HCT116 (cell line): Measurements from ENCODE around the gene DLK1. TPM values are rescaled to one million over a fixed set of nuclear protein-coding genes. Genes with fewer than 3 reads are reported as not detected.

ENCODE experiments used
- ATAC-seq: fragments of 200-7000 bp; cut with Tn5 transposase; 2 replicates; pipeline ENCODE4 v1.9.1; 2020; ENCODE audit warnings: mild to moderate bottlenecking, moderate library complexity
- BruUV-seq: library from RNA; stranded (reverse); fragments of 400-500 nt; replicated peaks from 2 replicates; lab custom pipeline; 2021; lab: Mats Ljungman, UMichigan
- CTCF ChIA-PET: fragments of 300-600 bp; sonication (Branson Sonifier 250); formaldehyde crosslinking; loops from one replicate; lab custom pipeline; 2021; ENCODE audit warnings: antibody characterized with exemption; lab: Charles Lee
- POLR2A ChIA-PET: fragments of 300-600, 350-600 bp; sonication (Branson Sonifier 250); formaldehyde crosslinking; loops from one replicate; lab custom pipeline; 2021; ENCODE audit warnings: antibody characterized with exemption; lab: Charles Lee
- RAD21 ChIA-PET, 2 experiments: fragments of 300-600 bp; sonication (Branson Sonifier 250); formaldehyde crosslinking; loops; one replicate each; lab custom pipeline; 2023; ENCODE audit warnings: low total read pairs in 2 of 2; ENCODE audit not compliant: uncharacterized antibody in 2 of 2, unreplicated experiment in 2 of 2, low non-redundant PET in 1 of 2; lab: Charles Lee
- DNase-seq: peaks from one replicate; pipeline ENCODE4 v3.0.0-alpha.2; 2010; ENCODE audit warnings: low read depth, low spot score
- H2AFZ ChIP-seq: fragments of 200-600 bp; shearing (Covaris generic), sonication (generic); 2 replicates; pipeline ENCODE4 v1.6.1; 2017; ENCODE audit warnings: low read depth, mixed run types, mixed read lengths, antibody characterized with exemption, low read length; ENCODE audit not compliant: poor library complexity, severe bottlenecking
- H3K27ac ChIP-seq: 2 replicates; pipeline ENCODE4 v1.5.1; 2012; ENCODE audit warnings: low read depth, low read length
- H3K27me3 ChIP-seq: fragments of 200-600 bp; sonication (generic); 2 replicates; pipeline ENCODE4 v1.6.1; 2016; ENCODE audit warnings: mixed run types, low read length, mixed read lengths; ENCODE audit not compliant: insufficient read depth
- H3K36me3 ChIP-seq, 2 experiments: fragments of 200-500 bp in 1 of 2; fragments of 200-600 bp in 1 of 2; sonication (Bioruptor generic) in 1 of 2; sonication (generic) in 1 of 2; 2 replicates each; pipeline versions ENCODE4 v1.5.1 to v1.6.1; 2014 to 2016; ENCODE audit warnings: low read length in 2 of 2, inconsistent platforms in 1 of 2, mixed read lengths in 1 of 2, mixed run types in 1 of 2; ENCODE audit not compliant: insufficient read depth in 2 of 2, control insufficient read depth in 1 of 2
- H3K4me1 ChIP-seq, 2 experiments: fragments of 200-600 bp in 1 of 2; sonication (generic) in 1 of 2; 2 replicates each; pipeline versions ENCODE4 v1.5.1 to v1.6.1; 2012 to 2017; ENCODE audit warnings: low read length in 2 of 2, inconsistent platforms in 1 of 2, mild to moderate bottlenecking in 1 of 2, mixed read lengths in 1 of 2, mixed run types in 1 of 2, moderate library complexity in 1 of 2; ENCODE audit not compliant: insufficient read depth in 2 of 2, control insufficient read depth in 1 of 2
- H3K4me2 ChIP-seq: fragments of 200-600 bp; sonication (generic); 2 replicates; pipeline ENCODE4 v1.6.1; 2017; ENCODE audit warnings: mixed run types, low read length, mixed read lengths
- H3K4me3 ChIP-seq, 2 experiments: fragments of 200-600 bp in 1 of 2; sonication (generic) in 1 of 2; replicated peaks in 1 of 2; 2 replicates each; pipeline ENCODE4 v1.5.1; 2011 to 2016; ENCODE audit warnings: low read length in 2 of 2, control low read depth in 1 of 2, low read depth in 1 of 2, mild to moderate bottlenecking in 1 of 2, mixed read lengths in 1 of 2, mixed run types in 1 of 2
- H3K79me2 ChIP-seq: fragments of 200-600 bp; sonication (generic); 2 replicates; pipeline ENCODE4 v1.6.1; 2017; ENCODE audit warnings: mild to moderate bottlenecking, mixed run types, low read length, moderate library complexity, mixed read lengths; ENCODE audit not compliant: insufficient read depth
- H3K9ac ChIP-seq: fragments of 200-600 bp; sonication (generic); 2 replicates; pipeline ENCODE4 v1.6.1; 2016; ENCODE audit warnings: low read length, mixed read lengths
- H3K9me2 ChIP-seq: fragments of 200-600 bp; sonication (generic), shearing (Covaris generic); 2 replicates; pipeline ENCODE4 v1.6.1; 2017; ENCODE audit warnings: mixed run types, mild to moderate bottlenecking, moderate library complexity; ENCODE audit not compliant: insufficient read depth
- H3K9me3 ChIP-seq, 2 experiments: fragments of 200-500 bp in 1 of 2; fragments of 200-600 bp in 1 of 2; sonication (Bioruptor generic) in 1 of 2; sonication (generic) in 1 of 2; 2 replicates each; pipeline ENCODE4 v1.6.1; 2014 to 2017; ENCODE audit warnings: low read length in 2 of 2, mixed read lengths in 2 of 2, inconsistent platforms in 1 of 2, low read depth in 1 of 2, mild to moderate bottlenecking in 1 of 2, mixed run types in 1 of 2, moderate library complexity in 1 of 2; ENCODE audit not compliant: control insufficient read depth in 1 of 2, insufficient read depth in 1 of 2
- H4K20me1 ChIP-seq: fragments of 200-600 bp; sonication (generic), shearing (Covaris generic); 2 replicates; pipeline ENCODE4 v1.6.1; 2017; ENCODE audit warnings: mixed run types, mild to moderate bottlenecking, moderate library complexity; ENCODE audit not compliant: insufficient read depth
- CBX3 ChIP-seq: IDR thresholded peaks from 2 replicates; pipeline ENCODE4 v1.6.1; 2012; ENCODE audit warnings: low read depth
- CEBPB ChIP-seq: IDR thresholded peaks from 2 replicates; pipeline ENCODE4 v1.6.1; 2012; ENCODE audit warnings: low read depth
- FOSL1 ChIP-seq: IDR thresholded peaks from 2 replicates; pipeline ENCODE4 v1.6.1; 2012; ENCODE audit warnings: low read depth
- JUND ChIP-seq: IDR thresholded peaks from 2 replicates; pipeline ENCODE4 v1.6.1; 2012
- POLR2A ChIP-seq: IDR thresholded peaks from 2 replicates; pipeline ENCODE4 v1.7.0; 2011; ENCODE audit warnings: borderline replicate concordance; ENCODE audit not compliant: insufficient read depth, insufficient read length; ENCODE audit errors: extremely low read depth
- RAD21 ChIP-seq: IDR thresholded peaks from 2 replicates; pipeline ENCODE4 v1.6.1; 2012; ENCODE audit warnings: low read depth, mild to moderate bottlenecking
- SIN3A ChIP-seq: IDR thresholded peaks from 2 replicates; pipeline ENCODE4 v1.6.1; 2012; ENCODE audit warnings: low read depth
- SRF ChIP-seq: IDR thresholded peaks from 2 replicates; pipeline ENCODE4 v1.6.1; 2012; ENCODE audit warnings: low read depth
- TCF7L2 ChIP-seq: IDR thresholded peaks from 2 replicates; pipeline ENCODE4 v1.7.0; 2011; ENCODE audit warnings: borderline replicate concordance, inconsistent platforms; ENCODE audit not compliant: insufficient read depth, insufficient read length; ENCODE audit errors: extremely low read depth
- ZFX ChIP-seq: fragments of 450-650 bp; IDR thresholded peaks from 2 replicates; pipeline ENCODE4 v1.6.1; 2017
- intact Hi-C: fragments of 100-400 bp; cut with micrococcal nuclease; formaldehyde crosslinking; loops from 2 replicates; pipeline ENCODE4 v1.10.0; 2022
- total RNA-seq: library from RNA; stranded (reverse); gene quantifications from one replicate; pipeline ENCODE4 v1.2.1, GENCODE V29; 2021; ENCODE audit not compliant: unreplicated experiment
- TF ChIP-seq, protein P1 (sequence below): IDR thresholded peaks from 2 replicates; pipeline ENCODE4 v1.6.1; 2012
- TF ChIP-seq, protein P2 (sequence below): IDR thresholded peaks from 2 replicates; pipeline ENCODE4 v1.6.1; 2012; ENCODE audit warnings: low read depth
- TF ChIP-seq, protein P3 (sequence below): IDR thresholded peaks from 2 replicates; pipeline ENCODE4 v1.6.1; 2012

DLK1 gene
- total RNA-seq, 1 experiment from 2014 or later: 1.5 TPM

GRCh38 chr14:100728962-100729361 lies 2.3 kb downstream of the DLK1 start:
- Histone ChIP-seq H3K79me2 (no peaks in the 10 kb centered on the region), H3K36me3 (no peaks in the 10 kb centered on the region), H2AFZ (no peak overlapping the region), H3K4me1 (no peaks in the 10 kb centered on the region), H3K9me2 (no peaks in the 10 kb centered on the region), H3K4me2 (no peak overlapping the region), H4K20me1 (no peaks in the 10 kb centered on the region), H3K9ac (no peak overlapping the region), H3K4me3 (no peak overlapping the region), H3K9me3 (no peaks in the 10 kb centered on the region), H3K27me3 (no peaks in the 10 kb centered on the region), H3K27ac (no peak overlapping the region)
- CTCF ChIA-PET: no interaction called here
- intact Hi-C loops: no loop called here
- POLR2A ChIA-PET: no interaction called here
- DNase-seq: no peak
- ATAC-seq: no peak
- TF ChIP-seq TCF7L2 (no peak), CEBPB (no peak), FOSL1 (no peak), JUND (no peak), POLR2A (no peak), SIN3A (no peak), SRF (no peak), CBX3 (no peak), ZFX (no peak), RAD21 (no peak)
- TF ChIP-seq, protein P1, sequence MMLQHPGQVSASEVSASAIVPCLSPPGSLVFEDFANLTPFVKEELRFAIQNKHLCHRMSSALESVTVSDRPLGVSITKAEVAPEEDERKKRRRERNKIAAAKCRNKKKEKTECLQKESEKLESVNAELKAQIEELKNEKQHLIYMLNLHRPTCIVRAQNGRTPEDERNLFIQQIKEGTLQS: no peak
- TF ChIP-seq, protein P2, sequence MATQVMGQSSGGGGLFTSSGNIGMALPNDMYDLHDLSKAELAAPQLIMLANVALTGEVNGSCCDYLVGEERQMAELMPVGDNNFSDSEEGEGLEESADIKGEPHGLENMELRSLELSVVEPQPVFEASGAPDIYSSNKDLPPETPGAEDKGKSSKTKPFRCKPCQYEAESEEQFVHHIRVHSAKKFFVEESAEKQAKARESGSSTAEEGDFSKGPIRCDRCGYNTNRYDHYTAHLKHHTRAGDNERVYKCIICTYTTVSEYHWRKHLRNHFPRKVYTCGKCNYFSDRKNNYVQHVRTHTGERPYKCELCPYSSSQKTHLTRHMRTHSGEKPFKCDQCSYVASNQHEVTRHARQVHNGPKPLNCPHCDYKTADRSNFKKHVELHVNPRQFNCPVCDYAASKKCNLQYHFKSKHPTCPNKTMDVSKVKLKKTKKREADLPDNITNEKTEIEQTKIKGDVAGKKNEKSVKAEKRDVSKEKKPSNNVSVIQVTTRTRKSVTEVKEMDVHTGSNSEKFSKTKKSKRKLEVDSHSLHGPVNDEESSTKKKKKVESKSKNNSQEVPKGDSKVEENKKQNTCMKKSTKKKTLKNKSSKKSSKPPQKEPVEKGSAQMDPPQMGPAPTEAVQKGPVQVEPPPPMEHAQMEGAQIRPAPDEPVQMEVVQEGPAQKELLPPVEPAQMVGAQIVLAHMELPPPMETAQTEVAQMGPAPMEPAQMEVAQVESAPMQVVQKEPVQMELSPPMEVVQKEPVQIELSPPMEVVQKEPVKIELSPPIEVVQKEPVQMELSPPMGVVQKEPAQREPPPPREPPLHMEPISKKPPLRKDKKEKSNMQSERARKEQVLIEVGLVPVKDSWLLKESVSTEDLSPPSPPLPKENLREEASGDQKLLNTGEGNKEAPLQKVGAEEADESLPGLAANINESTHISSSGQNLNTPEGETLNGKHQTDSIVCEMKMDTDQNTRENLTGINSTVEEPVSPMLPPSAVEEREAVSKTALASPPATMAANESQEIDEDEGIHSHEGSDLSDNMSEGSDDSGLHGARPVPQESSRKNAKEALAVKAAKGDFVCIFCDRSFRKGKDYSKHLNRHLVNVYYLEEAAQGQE: no peak
- TF ChIP-seq, protein P3, sequence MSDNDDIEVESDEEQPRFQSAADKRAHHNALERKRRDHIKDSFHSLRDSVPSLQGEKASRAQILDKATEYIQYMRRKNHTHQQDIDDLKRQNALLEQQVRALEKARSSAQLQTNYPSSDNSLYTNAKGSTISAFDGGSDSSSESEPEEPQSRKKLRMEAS: no peak
- RAD21 ChIA-PET: no interaction called here
- BruUV-seq: no TSS peak
